ENCODE data around the gene TUSC2.

TUSC2 gene

GRCh38 chr3:50297384-50297775 is 30.6 kb downstream of the TUSC2 start:
- peaks cover 11% of the 10 kb centered on the region; the same call in 1 of the 2 replicates for H3K79me2 ChIP-seq (ENCODE audit: low read length)
- peaks cover 4% of the 10 kb centered on the region; the same call in 1 of the 2 replicates for H3F3A ChIP-seq (ENCODE audit: insufficient read depth, low read length)
- H3K9me2 ChIP-seq (replicated peaks; ENCODE audit: insufficient read depth, low read length) = no peaks in the 10 kb centered on the region
- H3K9ac ChIP-seq (ENCODE audit: low read length) = no peak overlapping the region
- H3K9me3 ChIP-seq (replicated peaks; ENCODE audit: insufficient read depth, low read length) = no peaks in the 10 kb centered on the region
- H3K27ac ChIP-seq (ENCODE audit: low read length) = no peak overlapping the region
- H4K20me1 ChIP-seq (ENCODE audit: insufficient read depth, low read length) = no peaks in the 10 kb centered on the region
- H3K27me3 ChIP-seq (replicated peaks; ENCODE audit: insufficient read depth, low read length) = no peaks in the 10 kb centered on the region
- peaks cover 17% of the 10 kb centered on the region for H3K4me1 ChIP-seq (ENCODE audit: low read length)
- DNase-seq = no peak
- H3K4me2 ChIP-seq (ENCODE audit: low read depth, low read length) = no peak overlapping the region
- no peaks in the 10 kb centered on the region for H3K36me3 ChIP-seq (replicated peaks; ENCODE audit: insufficient read depth, low read length)
- TF ChIP-seq, protein P1, sequence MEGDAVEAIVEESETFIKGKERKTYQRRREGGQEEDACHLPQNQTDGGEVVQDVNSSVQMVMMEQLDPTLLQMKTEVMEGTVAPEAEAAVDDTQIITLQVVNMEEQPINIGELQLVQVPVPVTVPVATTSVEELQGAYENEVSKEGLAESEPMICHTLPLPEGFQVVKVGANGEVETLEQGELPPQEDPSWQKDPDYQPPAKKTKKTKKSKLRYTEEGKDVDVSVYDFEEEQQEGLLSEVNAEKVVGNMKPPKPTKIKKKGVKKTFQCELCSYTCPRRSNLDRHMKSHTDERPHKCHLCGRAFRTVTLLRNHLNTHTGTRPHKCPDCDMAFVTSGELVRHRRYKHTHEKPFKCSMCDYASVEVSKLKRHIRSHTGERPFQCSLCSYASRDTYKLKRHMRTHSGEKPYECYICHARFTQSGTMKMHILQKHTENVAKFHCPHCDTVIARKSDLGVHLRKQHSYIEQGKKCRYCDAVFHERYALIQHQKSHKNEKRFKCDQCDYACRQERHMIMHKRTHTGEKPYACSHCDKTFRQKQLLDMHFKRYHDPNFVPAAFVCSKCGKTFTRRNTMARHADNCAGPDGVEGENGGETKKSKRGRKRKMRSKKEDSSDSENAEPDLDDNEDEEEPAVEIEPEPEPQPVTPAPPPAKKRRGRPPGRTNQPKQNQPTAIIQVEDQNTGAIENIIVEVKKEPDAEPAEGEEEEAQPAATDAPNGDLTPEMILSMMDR (IDR thresholded peaks at IDR 0.05; ENCODE audit: low read length) = no peak
- no peak for TF ChIP-seq EZH2phosphoT487 (IDR thresholded peaks at IDR 0.05; ENCODE audit: low read length)
- TF ChIP-seq EZH2 (optimal IDR thresholded peaks at IDR 0.05; ENCODE audit: low read depth, low read length) = no peak
- H3K4me3 ChIP-seq (ENCODE audit: low read length) = no peak overlapping the region
- no peak overlapping the region for H2AFZ ChIP-seq (ENCODE audit: low read length)

DNA sequence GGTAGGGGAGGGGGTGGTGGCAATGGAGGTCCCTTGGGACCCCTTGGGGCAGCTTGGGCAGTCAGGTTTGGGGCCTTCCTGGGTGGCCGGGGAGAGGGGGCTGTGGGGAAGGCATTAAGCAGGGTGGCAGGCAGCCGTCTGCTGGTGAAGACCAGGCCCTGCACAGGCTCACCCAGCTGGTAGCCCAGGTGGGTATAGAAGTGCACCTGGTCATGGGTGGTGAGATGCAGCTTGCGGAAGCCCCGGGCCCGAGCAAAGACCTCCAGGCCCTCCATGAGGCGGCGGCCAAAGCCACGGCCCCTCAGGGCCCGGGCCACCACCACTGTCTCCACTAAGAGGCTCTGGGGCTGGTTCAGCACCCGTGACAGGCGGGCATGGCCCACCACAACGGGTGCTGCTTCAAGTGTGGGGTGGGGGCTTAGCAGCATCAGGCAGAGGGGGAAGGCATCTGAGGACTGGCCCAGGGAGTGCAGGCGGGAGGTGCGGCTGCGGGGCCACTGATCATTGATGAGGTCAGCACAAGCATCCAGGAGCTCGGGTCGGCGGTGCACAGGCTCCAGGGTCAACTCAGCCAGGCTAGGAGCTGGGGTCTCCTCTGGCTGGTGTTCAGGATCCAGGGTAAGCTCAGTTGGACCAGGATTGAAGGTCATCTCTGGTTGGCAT is 31.2 kb downstream of the TUSC2 start:
- no peak overlapping the region for H3K27ac ChIP-seq (ENCODE audit: low read length)
- TF ChIP-seq EZH2 (optimal IDR thresholded peaks at IDR 0.05; ENCODE audit: low read depth, low read length) (no peak), EZH2phosphoT487 (IDR thresholded peaks at IDR 0.05; ENCODE audit: low read length) (no peak)
- TF ChIP-seq, protein P1 (IDR thresholded peaks at IDR 0.05; ENCODE audit: low read length) = no peak
- DNase-seq = no peak
- H3K9ac ChIP-seq (ENCODE audit: low read length) = no peak overlapping the region
- H3K4me2 ChIP-seq (ENCODE audit: low read depth, low read length) = no peak overlapping the region
- no peaks in the 10 kb centered on the region for H3K36me3 ChIP-seq (replicated peaks; ENCODE audit: insufficient read depth, low read length)
- no peaks in the 10 kb centered on the region for H3K9me3 ChIP-seq (replicated peaks; ENCODE audit: insufficient read depth, low read length)
- no peak overlapping the region for H2AFZ ChIP-seq (ENCODE audit: low read length)
- H3K27me3 ChIP-seq (replicated peaks; ENCODE audit: insufficient read depth, low read length) = no peaks in the 10 kb centered on the region
- H3K79me2 ChIP-seq (ENCODE audit: low read length) = peaks cover 14% of the 10 kb centered on the region
- no peak overlapping the region for H3K4me3 ChIP-seq (ENCODE audit: low read length)
- no peaks in the 10 kb centered on the region for H3K9me2 ChIP-seq (replicated peaks; ENCODE audit: insufficient read depth, low read length)
- peaks cover 4% of the 10 kb centered on the region; the same call in 1 of the 2 replicates for H3F3A ChIP-seq (ENCODE audit: insufficient read depth, low read length)
- no peaks in the 10 kb centered on the region for H4K20me1 ChIP-seq (ENCODE audit: insufficient read depth, low read length)
- H3K4me1 ChIP-seq (ENCODE audit: low read length) = peaks cover 17% of the 10 kb centered on the region

DNA sequence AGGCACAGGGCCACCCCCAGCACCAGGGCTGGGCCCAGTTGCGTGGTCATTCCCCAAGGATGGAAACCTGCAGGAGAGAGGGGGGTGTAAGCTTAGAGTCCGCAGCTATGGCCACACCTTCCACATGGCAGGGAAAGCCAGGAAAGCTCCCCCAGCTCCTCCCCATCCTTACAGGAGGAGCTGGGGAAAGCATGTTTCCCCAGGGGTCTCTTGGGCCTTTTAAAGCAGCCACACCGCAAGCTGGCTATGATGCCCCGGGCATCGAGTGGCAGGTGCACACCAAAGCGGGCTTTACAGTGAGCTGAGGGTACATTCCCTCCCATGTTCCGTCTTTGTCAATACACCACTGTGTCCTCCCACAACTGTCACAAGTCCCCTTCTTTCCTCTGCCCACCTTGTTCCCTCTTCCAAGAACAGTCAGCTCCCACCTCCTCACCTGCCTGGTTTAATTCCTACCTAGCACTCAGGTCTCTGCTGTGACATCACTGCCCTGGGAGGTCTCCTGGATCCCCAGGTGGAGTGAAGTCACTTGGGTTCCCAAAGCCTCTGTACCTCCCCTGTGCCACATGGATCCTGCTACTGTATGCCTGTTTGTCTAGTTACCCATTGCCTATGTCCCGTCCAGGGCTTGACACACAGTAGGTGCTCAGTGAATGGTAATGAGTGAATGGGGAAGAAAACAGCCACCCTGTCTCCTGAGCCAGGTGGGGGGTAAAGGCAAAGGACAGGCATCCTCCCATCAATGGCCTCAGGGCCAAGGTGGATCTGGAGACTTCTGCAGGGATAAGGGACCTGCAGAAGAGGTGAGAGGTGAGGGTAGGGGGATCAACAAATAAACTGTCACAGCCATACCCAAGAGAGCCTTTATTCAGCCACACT is 32.2 kb downstream of the TUSC2 start:
- H2AFZ ChIP-seq (ENCODE audit: low read length) = no peak overlapping the region
- H3F3A ChIP-seq (ENCODE audit: insufficient read depth, low read length) = peaks cover 4% of the 10 kb centered on the region; the same call in 1 of the 2 replicates
- peaks cover 17% of the 10 kb centered on the region for H3K4me1 ChIP-seq (ENCODE audit: low read length)
- H3K27ac ChIP-seq (ENCODE audit: low read length) = no peak overlapping the region
- no peaks in the 10 kb centered on the region for H3K9me3 ChIP-seq (replicated peaks; ENCODE audit: insufficient read depth, low read length)
- no peak overlapping the region for H3K4me2 ChIP-seq (ENCODE audit: low read depth, low read length)
- no peak overlapping the region for H3K9ac ChIP-seq (ENCODE audit: low read length)
- no peaks in the 10 kb centered on the region for H3K9me2 ChIP-seq (replicated peaks; ENCODE audit: insufficient read depth, low read length)
- H3K79me2 ChIP-seq (ENCODE audit: low read length) = peaks cover 25% of the 10 kb centered on the region
- no peaks in the 10 kb centered on the region for H3K27me3 ChIP-seq (replicated peaks; ENCODE audit: insufficient read depth, low read length)
- no peak overlapping the region for H3K4me3 ChIP-seq (ENCODE audit: low read length)
- no peak for TF ChIP-seq EZH2 (optimal IDR thresholded peaks at IDR 0.05; ENCODE audit: low read depth, low read length)
- TF ChIP-seq EZH2phosphoT487 (IDR thresholded peaks at IDR 0.05; ENCODE audit: low read length) = no peak
- TF ChIP-seq, protein P1 (IDR thresholded peaks at IDR 0.05; ENCODE audit: low read length) = no peak
- no peaks in the 10 kb centered on the region for H3K36me3 ChIP-seq (replicated peaks; ENCODE audit: insufficient read depth, low read length)
- H4K20me1 ChIP-seq (ENCODE audit: insufficient read depth, low read length) = no peaks in the 10 kb centered on the region
- DNase-seq = no peak

Data from MM.1S (cell line).